ENCODE results near the gene HOPX. TPM values are rescaled to one million over a fixed set of nuclear protein-coding genes. Genes with fewer than 3 reads are reported as not detected.

The HOPX gene
- total RNA-seq, 1 experiment from 2014 or later: 1.0 TPM

DNA sequence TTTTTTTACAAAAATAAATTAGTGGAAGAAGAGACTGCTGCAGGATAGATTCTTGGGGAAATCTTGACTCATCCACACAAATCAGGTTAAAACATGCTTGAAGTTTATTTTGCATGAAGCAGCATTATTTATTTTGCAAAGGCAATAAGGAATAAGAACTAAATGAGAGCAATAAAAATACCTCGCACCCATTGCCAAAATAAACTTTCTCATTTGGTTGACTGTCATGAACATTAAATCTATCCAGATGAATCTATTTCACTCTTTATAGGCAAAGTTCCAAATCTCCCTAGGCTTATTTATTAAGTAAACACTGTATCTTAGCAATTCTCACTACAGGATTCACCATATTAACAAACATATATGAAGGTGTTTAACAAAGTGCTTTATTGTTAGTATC lies 58.9 kb downstream of the HOPX start:
- Histone ChIP-seq H3K4me1 (replicated peaks; ENCODE audit: insufficient read depth) (no peaks in the 10 kb centered on the region), H3K27me3 (ENCODE audit: insufficient read depth, low read depth) (no peaks in the 10 kb centered on the region), H3K4me2 (no peak overlapping the region), H4K20me1 (ENCODE audit: insufficient read depth) (no peaks in the 10 kb centered on the region), H3F3A (ENCODE audit: insufficient read depth, low read depth) (no peaks in the 10 kb centered on the region), H3K9me3 (ENCODE audit: insufficient read depth, low read depth) (no peaks in the 10 kb centered on the region), H3K27ac (no peak overlapping the region), H3K4me3 (no peak overlapping the region), H2AFZ (no peak overlapping the region), H3K79me2 (ENCODE audit: low read depth) (no peaks in the 10 kb centered on the region), H3K36me3 (ENCODE audit: low read depth) (no peaks in the 10 kb centered on the region), H3K9me2 (ENCODE audit: insufficient read depth) (no peaks in the 10 kb centered on the region)
- no TSS peak for BruUV-seq (replicated peaks)
- TF ChIP-seq EZH2 (IDR thresholded peaks at IDR 0.05; ENCODE audit: low read depth): no peak
- TF ChIP-seq, protein P1, sequence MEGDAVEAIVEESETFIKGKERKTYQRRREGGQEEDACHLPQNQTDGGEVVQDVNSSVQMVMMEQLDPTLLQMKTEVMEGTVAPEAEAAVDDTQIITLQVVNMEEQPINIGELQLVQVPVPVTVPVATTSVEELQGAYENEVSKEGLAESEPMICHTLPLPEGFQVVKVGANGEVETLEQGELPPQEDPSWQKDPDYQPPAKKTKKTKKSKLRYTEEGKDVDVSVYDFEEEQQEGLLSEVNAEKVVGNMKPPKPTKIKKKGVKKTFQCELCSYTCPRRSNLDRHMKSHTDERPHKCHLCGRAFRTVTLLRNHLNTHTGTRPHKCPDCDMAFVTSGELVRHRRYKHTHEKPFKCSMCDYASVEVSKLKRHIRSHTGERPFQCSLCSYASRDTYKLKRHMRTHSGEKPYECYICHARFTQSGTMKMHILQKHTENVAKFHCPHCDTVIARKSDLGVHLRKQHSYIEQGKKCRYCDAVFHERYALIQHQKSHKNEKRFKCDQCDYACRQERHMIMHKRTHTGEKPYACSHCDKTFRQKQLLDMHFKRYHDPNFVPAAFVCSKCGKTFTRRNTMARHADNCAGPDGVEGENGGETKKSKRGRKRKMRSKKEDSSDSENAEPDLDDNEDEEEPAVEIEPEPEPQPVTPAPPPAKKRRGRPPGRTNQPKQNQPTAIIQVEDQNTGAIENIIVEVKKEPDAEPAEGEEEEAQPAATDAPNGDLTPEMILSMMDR (conservative IDR thresholded peaks at IDR 0.05): no peak
- CTCF ChIA-PET: no interaction called here
- no peak for DNase-seq
- intact Hi-C loops (cut with micrococcal nuclease; ENCODE audit: unreplicated experiment): no loop called here
- POLR2A ChIA-PET (ENCODE audit: unreplicated experiment): no interaction called here

GRCh38 chr4:56619816-56620215 lies 61.3 kb downstream of the HOPX start:
- H3K4me3 ChIP-seq: no peak overlapping the region
- H3K4me1 ChIP-seq (replicated peaks; ENCODE audit: insufficient read depth): no peaks in the 10 kb centered on the region
- no peaks in the 10 kb centered on the region for H3K9me3 ChIP-seq (ENCODE audit: insufficient read depth, low read depth)
- ChIA-PET CTCF (no interaction called here), POLR2A (ENCODE audit: unreplicated experiment) (interaction anchor here (0.7 kb wide), 1 partner anchor 21 kb away, joined by 14 read pairs; no protein-coding TSS in a partner anchor)
- TF ChIP-seq, protein P1 (conservative IDR thresholded peaks at IDR 0.05): no peak
- TF ChIP-seq EZH2 (IDR thresholded peaks at IDR 0.05; ENCODE audit: low read depth): no peak
- intact Hi-C loops (cut with micrococcal nuclease; ENCODE audit: unreplicated experiment): no loop called here
- no TSS peak for BruUV-seq (replicated peaks)
- no peak overlapping the region for H3K4me2 ChIP-seq
- H3F3A ChIP-seq (ENCODE audit: insufficient read depth, low read depth): no peaks in the 10 kb centered on the region
- no peak overlapping the region for H3K27ac ChIP-seq
- H2AFZ ChIP-seq: no peak overlapping the region
- no peak for DNase-seq
- H3K79me2 ChIP-seq (ENCODE audit: low read depth): no peaks in the 10 kb centered on the region
- H3K9me2 ChIP-seq (ENCODE audit: insufficient read depth): no peaks in the 10 kb centered on the region
- H3K36me3 ChIP-seq (ENCODE audit: low read depth): no peaks in the 10 kb centered on the region
- H3K27me3 ChIP-seq (ENCODE audit: insufficient read depth, low read depth): no peaks in the 10 kb centered on the region
- no peaks in the 10 kb centered on the region for H4K20me1 ChIP-seq (ENCODE audit: insufficient read depth)

DNA sequence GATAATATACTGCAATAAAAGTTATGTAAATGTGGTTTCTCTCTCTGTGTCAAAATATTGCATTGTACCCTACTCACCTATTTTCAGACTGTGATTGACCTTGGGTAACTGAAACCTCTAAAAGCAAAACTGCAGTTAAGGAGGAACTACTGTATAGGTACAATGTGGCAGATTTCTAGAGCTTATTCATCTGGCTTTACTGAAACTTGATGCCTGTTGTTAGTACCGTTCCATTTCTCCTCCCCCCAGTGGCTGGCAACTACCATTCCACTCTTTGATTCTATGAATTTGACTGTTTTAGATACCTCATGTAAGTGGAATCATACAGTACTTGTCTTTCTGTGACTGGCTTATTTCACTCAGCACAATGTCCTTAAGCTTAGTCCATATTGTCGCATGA lies 61.9 kb downstream of the HOPX start:
- Histone ChIP-seq H3K9me3 (ENCODE audit: insufficient read depth, low read depth) (no peaks in the 10 kb centered on the region), H2AFZ (no peak overlapping the region), H3K4me3 (no peak overlapping the region), H3K27ac (no peak overlapping the region), H4K20me1 (ENCODE audit: insufficient read depth) (no peaks in the 10 kb centered on the region), H3F3A (ENCODE audit: insufficient read depth, low read depth) (no peaks in the 10 kb centered on the region), H3K79me2 (ENCODE audit: low read depth) (no peaks in the 10 kb centered on the region), H3K27me3 (ENCODE audit: insufficient read depth, low read depth) (no peaks in the 10 kb centered on the region), H3K4me2 (no peak overlapping the region), H3K4me1 (replicated peaks; ENCODE audit: insufficient read depth) (no peaks in the 10 kb centered on the region), H3K36me3 (ENCODE audit: low read depth) (no peaks in the 10 kb centered on the region), H3K9me2 (ENCODE audit: insufficient read depth) (no peaks in the 10 kb centered on the region)
- CTCF ChIA-PET: interaction anchor here (0.6 kb wide), 1 partner anchor 23 kb away, joined by 19 read pairs; no protein-coding TSS in a partner anchor
- intact Hi-C loops (cut with micrococcal nuclease; ENCODE audit: unreplicated experiment): no loop called here
- POLR2A ChIA-PET (ENCODE audit: unreplicated experiment): interaction anchor here (0.6 kb wide), 1 partner anchor 1270 kb away, joined by 6 read pairs; no protein-coding TSS in a partner anchor
- DNase-seq: no peak
- BruUV-seq (replicated peaks): no TSS peak
- no peak for TF ChIP-seq EZH2 (IDR thresholded peaks at IDR 0.05; ENCODE audit: low read depth)
- TF ChIP-seq, protein P1 (conservative IDR thresholded peaks at IDR 0.05): no peak

All from PC-9 (cell line).